Epithelial cell of esophagus (primary cell): Measurements from ENCODE around the gene SIK1.

Source experiments
- DNase-seq: peaks from one replicate; pipeline ENCODE4 v3.0.0; 2010; ENCODE audit warnings: low read depth
- H3K4me3 ChIP-seq: 2 replicates; pipeline ENCODE4 v1.5.1; 2011; ENCODE audit warnings: mild to moderate bottlenecking, low read length, control low read depth
- TF ChIP-seq, protein P1 (sequence below): IDR thresholded peaks from 2 replicates; pipeline ENCODE4 v1.5.1; 2011; ENCODE audit warnings: low read depth, mild to moderate bottlenecking, low read length, control low read depth, inconsistent platforms; ENCODE audit not compliant: insufficient read depth; ENCODE audit errors: missing control alignments

The SIK1 gene

DNA sequence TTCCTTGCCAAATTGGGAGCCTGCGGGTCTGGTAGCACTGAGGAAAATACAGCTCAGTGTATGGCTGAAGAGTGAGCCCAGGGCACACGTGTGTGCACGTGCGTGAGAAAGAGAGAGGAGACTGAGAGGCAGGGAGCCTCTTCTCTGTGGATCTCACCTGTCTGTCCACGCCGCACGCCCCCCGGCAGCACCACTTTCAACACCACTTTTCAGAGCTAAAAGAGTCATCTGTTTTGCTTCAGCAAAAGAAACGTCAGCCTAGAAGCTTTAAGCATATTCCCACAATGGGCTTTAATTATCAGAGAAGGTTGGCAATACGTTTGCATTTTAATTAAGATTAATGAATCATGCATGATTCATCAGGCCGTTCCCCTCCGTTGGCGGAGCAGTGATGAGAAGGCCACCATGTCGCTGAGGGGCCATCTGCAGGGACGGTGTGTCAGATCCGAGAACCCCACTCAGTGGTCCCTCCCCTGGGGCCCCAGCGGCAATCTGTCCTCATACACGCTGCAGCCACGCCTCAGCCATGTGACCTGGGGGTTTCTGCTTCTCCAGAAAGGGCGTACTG is 56.8 kb downstream of the SIK1 start:
- peak overlapping the region; percentile 28 for H3K4me3 ChIP-seq
- peak; percentile 61 for DNase-seq

DNA sequence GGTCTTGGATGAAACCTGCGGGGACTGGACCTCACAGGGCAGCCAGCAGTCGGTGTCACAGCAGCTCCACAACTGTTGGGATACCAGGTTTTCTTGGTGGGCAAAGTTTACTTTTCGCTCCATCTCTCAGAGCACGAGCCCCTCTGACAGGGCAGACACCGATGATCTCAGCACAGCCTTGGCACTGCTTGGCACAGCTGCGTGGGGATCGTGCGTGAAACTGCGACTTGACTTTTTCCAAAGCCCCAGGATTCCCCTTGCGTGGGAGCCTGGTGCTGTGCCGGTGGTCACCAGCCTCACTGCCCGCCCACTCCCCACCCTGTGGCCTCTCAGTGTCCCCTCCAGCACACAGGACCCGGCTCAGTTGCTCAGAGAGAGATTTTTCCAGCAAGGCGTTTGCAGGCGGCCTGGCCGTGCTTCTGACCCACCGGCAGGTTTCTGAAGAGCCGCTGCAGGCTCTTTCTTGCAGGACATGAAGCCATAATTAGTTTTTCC is 57.3 kb downstream of the SIK1 start:
- TF ChIP-seq, protein P1, sequence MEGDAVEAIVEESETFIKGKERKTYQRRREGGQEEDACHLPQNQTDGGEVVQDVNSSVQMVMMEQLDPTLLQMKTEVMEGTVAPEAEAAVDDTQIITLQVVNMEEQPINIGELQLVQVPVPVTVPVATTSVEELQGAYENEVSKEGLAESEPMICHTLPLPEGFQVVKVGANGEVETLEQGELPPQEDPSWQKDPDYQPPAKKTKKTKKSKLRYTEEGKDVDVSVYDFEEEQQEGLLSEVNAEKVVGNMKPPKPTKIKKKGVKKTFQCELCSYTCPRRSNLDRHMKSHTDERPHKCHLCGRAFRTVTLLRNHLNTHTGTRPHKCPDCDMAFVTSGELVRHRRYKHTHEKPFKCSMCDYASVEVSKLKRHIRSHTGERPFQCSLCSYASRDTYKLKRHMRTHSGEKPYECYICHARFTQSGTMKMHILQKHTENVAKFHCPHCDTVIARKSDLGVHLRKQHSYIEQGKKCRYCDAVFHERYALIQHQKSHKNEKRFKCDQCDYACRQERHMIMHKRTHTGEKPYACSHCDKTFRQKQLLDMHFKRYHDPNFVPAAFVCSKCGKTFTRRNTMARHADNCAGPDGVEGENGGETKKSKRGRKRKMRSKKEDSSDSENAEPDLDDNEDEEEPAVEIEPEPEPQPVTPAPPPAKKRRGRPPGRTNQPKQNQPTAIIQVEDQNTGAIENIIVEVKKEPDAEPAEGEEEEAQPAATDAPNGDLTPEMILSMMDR: no peak
- no peak for DNase-seq
- peak overlapping the region; percentile 28 for H3K4me3 ChIP-seq

More for the DNA sequence above, 56.8 kb downstream of the SIK1 start:
- TF ChIP-seq, protein P1: no peak

DNA sequence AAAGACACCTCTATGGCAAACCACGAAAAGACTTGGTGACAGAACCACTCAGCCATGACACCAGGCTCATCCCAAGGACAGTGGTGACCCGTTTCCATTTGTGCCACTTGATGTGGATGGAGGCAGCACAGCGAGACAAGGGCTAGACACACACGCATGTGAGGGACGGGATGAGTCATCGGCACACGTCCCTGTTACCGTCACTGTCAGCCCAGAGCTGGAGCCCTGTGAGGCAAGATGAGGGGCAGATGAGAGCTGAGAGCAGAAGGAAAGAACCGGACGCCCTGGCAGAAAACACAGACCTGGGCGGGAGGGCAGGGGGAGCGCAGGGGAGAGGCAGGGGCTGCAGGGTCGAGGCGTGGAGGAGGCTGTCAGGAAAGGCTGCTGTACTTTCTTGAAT is 57.8 kb downstream of the SIK1 start:
- TF ChIP-seq, protein P1: no peak
- H3K4me3 ChIP-seq: no peak overlapping the region
- DNase-seq: peak; percentile 29

DNA sequence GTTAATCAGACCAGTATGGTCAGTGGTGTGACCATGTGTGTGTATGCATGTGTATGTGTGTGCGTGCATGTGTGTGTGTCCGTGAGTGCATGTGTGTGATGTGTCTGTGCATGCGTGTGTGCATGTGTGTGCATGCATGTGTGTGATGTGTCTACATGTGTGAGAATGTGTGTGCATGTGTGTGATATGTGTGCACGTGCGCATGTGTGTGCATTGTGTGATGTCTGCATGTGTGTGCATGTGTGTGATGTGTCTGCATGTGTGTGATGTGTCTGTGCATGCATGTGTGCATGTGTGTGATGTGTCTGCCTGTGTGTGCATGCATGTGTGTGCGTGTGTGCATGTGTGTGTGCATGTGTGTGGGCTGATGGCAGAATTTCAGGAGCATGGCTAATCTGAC is 58.2 kb downstream of the SIK1 start:
- H3K4me3 ChIP-seq: no peak overlapping the region
- no peak for DNase-seq
- TF ChIP-seq, protein P1: no peak

DNA sequence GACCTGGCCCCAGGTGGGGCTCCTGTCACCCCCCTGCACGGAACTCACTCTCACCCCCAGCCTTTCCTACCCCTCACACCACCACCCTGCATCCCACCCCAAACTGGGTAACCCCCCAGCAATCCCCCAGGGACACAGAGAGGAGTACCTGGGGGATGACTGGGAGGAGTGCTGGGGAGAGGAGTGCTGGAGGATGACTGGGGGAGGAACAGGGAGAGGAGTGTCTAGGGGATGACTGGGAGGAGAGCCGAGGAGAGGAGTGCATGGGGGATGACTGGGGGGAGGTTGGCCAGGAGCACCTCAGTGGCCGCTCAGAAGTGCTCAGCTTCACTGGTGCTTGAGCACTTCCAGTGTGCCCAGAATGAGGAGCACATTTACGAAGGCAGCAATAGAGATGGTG is 59.1 kb downstream of the SIK1 start:
- H3K4me3 ChIP-seq: no peak overlapping the region
- TF ChIP-seq, protein P1: no peak
- no peak for DNase-seq

DNA sequence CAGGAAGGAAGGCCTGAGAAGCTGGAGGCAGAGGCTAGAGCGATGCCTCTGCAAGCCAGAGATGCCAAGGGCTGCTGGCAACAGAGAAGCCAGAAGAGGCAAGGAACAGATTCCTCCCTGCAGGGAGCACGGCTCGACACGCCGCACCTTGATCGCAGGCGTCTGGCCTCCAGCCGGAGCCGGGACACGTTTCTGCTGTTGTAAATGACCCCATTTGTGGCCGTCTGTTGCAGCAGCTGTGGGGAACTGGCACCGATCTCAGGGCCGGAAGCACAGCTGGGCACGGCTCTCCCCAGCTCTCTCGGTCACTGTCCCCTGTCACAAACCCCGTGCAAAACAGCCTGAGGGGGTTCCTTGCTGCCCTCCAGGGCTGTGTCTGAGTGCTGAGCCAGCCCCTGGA is 59.6 kb downstream of the SIK1 start:
- no peak overlapping the region for H3K4me3 ChIP-seq
- TF ChIP-seq, protein P1: no peak
- no peak for DNase-seq

DNA sequence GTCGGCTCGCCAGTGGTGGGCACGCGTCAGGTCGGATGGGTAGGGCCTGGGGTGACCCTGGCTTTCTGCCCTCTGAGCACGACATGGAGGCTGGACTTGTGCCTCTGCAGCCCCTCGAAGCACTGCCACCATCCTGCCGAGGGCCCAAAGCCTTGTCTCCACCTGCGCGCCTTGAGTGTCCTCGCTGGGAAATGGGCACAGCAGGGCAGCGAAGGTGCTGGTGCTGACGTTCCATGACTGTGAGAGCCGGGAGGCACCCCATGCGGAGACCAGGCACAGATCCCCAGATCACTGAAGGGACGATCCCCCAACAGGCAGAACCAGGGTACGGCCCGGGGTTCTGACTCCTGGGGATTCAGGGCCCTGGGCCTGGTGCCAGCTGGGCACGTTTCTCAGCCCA is 60.3 kb downstream of the SIK1 start:
- TF ChIP-seq, protein P1: no peak
- H3K4me3 ChIP-seq: no peak overlapping the region
- DNase-seq: no peak
